RWPE2 (cell line): ENCODE measurements around the gene CNTRL.

ENCODE experiments used
- ATAC-seq: fragments of 200-7000 bp; cut with Tn5 transposase; 3 replicates; pipeline ENCODE4 v1.9.1; 2021; ENCODE audit warnings: low read depth
- DNase-seq: peaks from one replicate; pipeline ENCODE4 v3.0.0-alpha.2; 2020; ENCODE audit warnings: low spot score
- H3K27ac ChIP-seq: fragments of 450-650 bp; 2 replicates; pipeline ENCODE4 v1.5.1; 2017; ENCODE audit warnings: mild to moderate bottlenecking; ENCODE audit not compliant: poor library complexity, severe bottlenecking
- H3K27me3 ChIP-seq: fragments of 250-450 bp; sonication (Bioruptor Pico); 2 replicates; pipeline ENCODE4 v1.5.1; 2021; ENCODE audit warnings: mild to moderate bottlenecking, moderate library complexity; ENCODE audit not compliant: insufficient read depth, poor library complexity, severe bottlenecking
- H3K36me3 ChIP-seq: fragments of 250-450 bp; sonication (Bioruptor Pico); 2 replicates; pipeline ENCODE4 v1.5.1; 2020; ENCODE audit warnings: low read depth, mild to moderate bottlenecking, moderate library complexity
- H3K4me1 ChIP-seq: fragments of 250-450 bp; sonication (Bioruptor Pico); 2 replicates; pipeline ENCODE4 v1.5.1; 2021; ENCODE audit warnings: mild to moderate bottlenecking, moderate library complexity; ENCODE audit not compliant: insufficient read depth, poor library complexity, severe bottlenecking
- H3K4me3 ChIP-seq: fragments of 250-450 bp; sonication (Bioruptor Pico); 2 replicates; pipeline ENCODE4 v1.5.1; 2021; ENCODE audit warnings: mild to moderate bottlenecking, moderate library complexity; ENCODE audit not compliant: severe bottlenecking
- H3K9me3 ChIP-seq: fragments of 250-450 bp; sonication (Bioruptor Pico); 2 replicates; pipeline ENCODE4 v1.5.1; 2021; ENCODE audit warnings: mild to moderate bottlenecking, moderate library complexity; ENCODE audit not compliant: severe bottlenecking
- TF ChIP-seq, protein P1 (sequence below): fragments of 450-650 bp; IDR thresholded peaks from one replicate; pipeline ENCODE4 v1.5.1; 2017; ENCODE audit warnings: mild to moderate bottlenecking, moderate library complexity; ENCODE audit not compliant: poor library complexity, severe bottlenecking

The CNTRL gene

DNA sequence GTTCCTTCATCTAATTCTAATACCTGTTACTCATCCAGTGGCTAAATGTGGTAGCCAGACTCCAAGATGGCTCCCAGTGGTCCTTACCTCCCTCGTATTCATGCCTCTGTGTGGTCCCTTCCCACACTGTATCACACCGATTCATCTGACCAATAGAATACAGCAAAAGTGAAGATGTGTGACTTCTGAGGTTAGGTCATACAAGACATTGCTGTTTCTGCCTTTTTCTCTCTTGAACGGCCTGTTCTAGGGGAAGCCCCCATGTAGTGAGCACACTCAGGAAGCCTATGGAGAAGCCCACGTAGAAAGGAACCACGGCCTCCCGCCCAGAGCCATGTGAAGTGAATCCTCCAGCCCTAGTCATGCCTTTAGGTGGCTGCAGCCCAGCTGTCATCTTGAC lies 15.2 kb upstream of the CNTRL start:
- TF ChIP-seq, protein P1, sequence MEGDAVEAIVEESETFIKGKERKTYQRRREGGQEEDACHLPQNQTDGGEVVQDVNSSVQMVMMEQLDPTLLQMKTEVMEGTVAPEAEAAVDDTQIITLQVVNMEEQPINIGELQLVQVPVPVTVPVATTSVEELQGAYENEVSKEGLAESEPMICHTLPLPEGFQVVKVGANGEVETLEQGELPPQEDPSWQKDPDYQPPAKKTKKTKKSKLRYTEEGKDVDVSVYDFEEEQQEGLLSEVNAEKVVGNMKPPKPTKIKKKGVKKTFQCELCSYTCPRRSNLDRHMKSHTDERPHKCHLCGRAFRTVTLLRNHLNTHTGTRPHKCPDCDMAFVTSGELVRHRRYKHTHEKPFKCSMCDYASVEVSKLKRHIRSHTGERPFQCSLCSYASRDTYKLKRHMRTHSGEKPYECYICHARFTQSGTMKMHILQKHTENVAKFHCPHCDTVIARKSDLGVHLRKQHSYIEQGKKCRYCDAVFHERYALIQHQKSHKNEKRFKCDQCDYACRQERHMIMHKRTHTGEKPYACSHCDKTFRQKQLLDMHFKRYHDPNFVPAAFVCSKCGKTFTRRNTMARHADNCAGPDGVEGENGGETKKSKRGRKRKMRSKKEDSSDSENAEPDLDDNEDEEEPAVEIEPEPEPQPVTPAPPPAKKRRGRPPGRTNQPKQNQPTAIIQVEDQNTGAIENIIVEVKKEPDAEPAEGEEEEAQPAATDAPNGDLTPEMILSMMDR, result no peak
- Histone ChIP-seq H3K36me3 (no peaks in the 10 kb centered on the region), H3K4me1 (no peaks in the 10 kb centered on the region), H3K4me3 (no peak overlapping the region), H3K9me3 (no peaks in the 10 kb centered on the region), H3K27me3 (no peaks in the 10 kb centered on the region), H3K27ac (no peak overlapping the region)
- no peak for DNase-seq
- no peak for ATAC-seq

DNA sequence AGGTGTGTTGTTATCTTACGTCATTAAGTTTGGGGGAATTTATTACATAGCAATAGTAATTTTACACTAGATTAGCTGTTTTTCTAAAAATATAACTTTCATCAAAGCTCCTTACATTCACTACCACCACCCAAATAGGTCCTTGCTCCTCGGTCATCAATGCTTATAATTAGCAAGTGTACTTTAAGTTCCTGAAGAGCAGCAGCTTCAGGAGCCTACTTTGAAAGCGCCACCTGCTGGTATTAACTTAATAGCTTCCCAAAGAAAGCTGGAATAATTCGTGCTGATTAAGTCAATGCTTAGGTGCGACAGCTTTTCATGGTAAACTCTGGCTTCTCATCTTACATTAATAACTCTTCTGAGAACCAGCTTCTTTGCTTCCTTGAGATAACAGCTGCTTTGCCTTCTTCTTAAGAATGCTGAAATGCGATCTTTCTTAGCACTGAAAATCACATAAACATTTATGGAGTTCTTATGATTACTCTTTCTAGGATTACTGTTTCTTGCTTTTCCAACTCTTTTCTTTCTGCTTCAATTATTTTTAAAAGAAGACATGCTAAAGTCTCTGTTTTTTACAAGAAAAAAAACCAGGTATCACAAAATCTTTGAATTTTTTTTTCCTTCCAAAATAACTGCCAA lies 14.6 kb upstream of the CNTRL start:
- no peaks in the 10 kb centered on the region for H3K27me3 ChIP-seq
- no peaks in the 10 kb centered on the region for H3K4me1 ChIP-seq
- DNase-seq (no peak), ATAC-seq (peak; percentile 52; the same call in 1 of the 3 replicates)
- H3K36me3 ChIP-seq, result no peaks in the 10 kb centered on the region
- H3K9me3 ChIP-seq, result no peaks in the 10 kb centered on the region
- TF ChIP-seq, protein P1, result peak; percentile 89
- no peak overlapping the region for H3K27ac ChIP-seq
- no peak overlapping the region for H3K4me3 ChIP-seq

DNA sequence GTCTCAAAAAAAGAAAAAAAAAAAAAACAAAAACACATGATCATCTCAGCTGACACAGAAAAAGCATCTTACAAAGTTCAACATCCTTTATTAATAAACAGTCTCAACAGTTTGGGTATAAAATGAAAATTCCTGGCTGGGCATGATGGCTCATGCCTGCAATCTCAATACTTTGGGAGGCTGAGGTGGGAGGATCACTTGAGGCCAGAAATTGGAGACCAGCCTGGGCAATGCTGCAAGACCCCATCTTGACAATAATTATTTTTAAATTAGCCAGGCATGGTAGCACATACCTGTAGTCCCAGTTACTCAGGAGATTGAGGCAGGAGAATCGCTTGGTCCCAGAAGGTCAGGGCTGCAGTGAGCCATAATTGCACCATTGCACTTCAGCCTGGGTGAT lies 7.9 kb upstream of the CNTRL start:
- no peaks in the 10 kb centered on the region for H3K27me3 ChIP-seq
- H3K9me3 ChIP-seq, result no peaks in the 10 kb centered on the region
- no peak overlapping the region for H3K27ac ChIP-seq
- H3K36me3 ChIP-seq, result no peaks in the 10 kb centered on the region
- TF ChIP-seq, protein P1, result no peak
- no peaks in the 10 kb centered on the region for H3K4me1 ChIP-seq
- ATAC-seq (no peak), DNase-seq (no peak)
- no peak overlapping the region for H3K4me3 ChIP-seq

DNA sequence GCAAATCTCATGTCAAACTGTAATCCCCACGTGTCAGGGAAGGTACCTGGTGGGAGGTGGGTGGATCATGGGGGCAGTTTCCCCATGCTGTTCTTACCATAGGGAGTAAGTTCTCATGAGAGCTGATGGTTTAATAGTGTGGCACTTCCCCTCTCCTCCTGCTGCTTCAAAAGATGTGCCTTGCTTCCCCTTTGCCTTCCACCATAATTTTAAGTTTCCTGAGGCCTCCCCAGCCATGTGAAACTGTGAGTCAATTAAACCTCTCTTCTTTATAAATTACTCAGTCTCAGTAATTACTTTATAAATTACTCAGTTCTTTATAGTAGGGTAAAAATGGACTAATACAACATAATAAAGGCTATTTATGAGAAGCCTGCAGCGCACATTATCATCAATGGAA lies 7.1 kb upstream of the CNTRL start:
- Histone ChIP-seq H3K27me3 (no peaks in the 10 kb centered on the region), H3K4me3 (no peak overlapping the region), H3K27ac (no peak overlapping the region), H3K4me1 (no peaks in the 10 kb centered on the region), H3K36me3 (no peaks in the 10 kb centered on the region), H3K9me3 (no peaks in the 10 kb centered on the region)
- DNase-seq (no peak), ATAC-seq (no peak)
- TF ChIP-seq, protein P1, result no peak

DNA sequence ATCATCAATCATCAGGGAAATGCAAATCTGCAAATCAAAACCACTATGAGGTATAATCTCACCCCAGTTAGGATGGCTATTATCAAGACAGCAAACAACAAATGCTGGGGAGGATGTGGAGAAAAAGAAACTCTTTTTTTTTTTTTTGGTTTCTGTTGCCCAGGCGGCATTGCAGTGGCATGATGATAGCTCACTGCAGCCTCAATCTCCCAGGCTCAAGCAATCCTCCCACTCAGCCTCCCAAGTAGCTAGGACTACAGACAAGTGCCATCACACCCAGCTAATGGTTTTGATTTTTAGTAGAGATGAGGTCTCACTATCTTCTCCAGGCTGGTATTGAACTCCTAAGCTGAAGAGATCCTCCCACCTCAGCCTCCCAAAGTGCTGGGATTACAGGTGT lies 5.4 kb upstream of the CNTRL start:
- ATAC-seq (no peak), DNase-seq (no peak)
- no peaks in the 10 kb centered on the region for H3K27me3 ChIP-seq
- TF ChIP-seq, protein P1, result no peak
- H3K4me3 ChIP-seq, result no peak overlapping the region
- H3K4me1 ChIP-seq, result peaks cover 5% of the 10 kb centered on the region
- H3K27ac ChIP-seq, result no peak overlapping the region
- H3K9me3 ChIP-seq, result no peaks in the 10 kb centered on the region
- no peaks in the 10 kb centered on the region for H3K36me3 ChIP-seq
